Transverse colon (tissue), 4 donors: ENCODE measurements around the gene FAM219A. TPM values are rescaled to one million over a fixed set of nuclear protein-coding genes. Genes with fewer than 3 reads are reported as not detected.

Source experiments
- DNase-seq: peaks from one replicate; pipeline ENCODE4 v3.0.0-alpha.2; 2019
- H3K27ac ChIP-seq, 4 donors: fragments of 200-600 bp; sonication (generic); 2 replicates each; pipeline ENCODE4 v1.5.1; 2016 to 2018; ENCODE audit warnings: inconsistent platforms in 4 of 4
- H3K27me3 ChIP-seq: fragments of 200-600 bp; sonication (generic); 2 replicates; pipeline ENCODE4 v1.5.1; 2017; ENCODE audit warnings: inconsistent platforms
- H3K36me3 ChIP-seq, 4 donors: fragments of 200-600 bp; sonication (generic); 2 replicates each; pipeline ENCODE4 v1.5.1; 2017 to 2019; ENCODE audit warnings: inconsistent platforms in 4 of 4
- H3K4me1 ChIP-seq, 4 donors: fragments of 200-600 bp; sonication (generic); 2 replicates each; pipeline ENCODE4 v1.5.1; 2017 to 2020; ENCODE audit warnings: inconsistent platforms in 4 of 4
- H3K4me3 ChIP-seq, 4 donors: fragments of 200-600 bp; sonication (generic); 1 replicate in 1 of 4; 2 replicates in 3 of 4; pipeline versions ENCODE4 v1.5.1 to v1.6.1; 2017 to 2019; ENCODE audit warnings: inconsistent platforms in 4 of 4
- H3K9me3 ChIP-seq, 2 donors: fragments of 200-600 bp; sonication (generic); 2 replicates each; pipeline ENCODE4 v1.5.1; 2017 to 2019; ENCODE audit warnings: inconsistent platforms in 2 of 2
- EP300 ChIP-seq: sonication (generic); formaldehyde crosslinking; IDR thresholded peaks from one replicate; pipeline ENCODE4 v1.6.1; 2017; ENCODE audit warnings: antibody characterized with exemption, low read depth
- POLR2A ChIP-seq: fragments of 450-650 bp; IDR thresholded peaks from one replicate; pipeline ENCODE4 v1.6.1; 2016; ENCODE audit warnings: antibody characterized with exemption, mild to moderate bottlenecking, moderate library complexity
- POLR2AphosphoS5 ChIP-seq, 3 donors: sonication (generic); formaldehyde crosslinking; IDR thresholded peaks; one replicate each; pipeline ENCODE4 v1.6.1; 2016; ENCODE audit warnings: antibody characterized with exemption in 3 of 3
- WGBS, 2 donors: methylation state at CpG; one replicate each; pipeline ENCODE4 v1.1.5; 2018; ENCODE audit warnings: low coverage in 1 of 2; 5-methylcytosine and 5-hydroxymethylcytosine counted together
- in situ Hi-C, 4 donors: fragments of 200-750 bp; cut with MboI; loops; one replicate each; pipeline versions ENCODE4 v1.15.0 to v1.15.1; 2017; ENCODE audit warnings: low sequenced_read_pairs in 3 of 4, low pct_ligation_motif_present in 1 of 4, low pct_unique_long_range_greater_than_20kb in 1 of 4
- intact Hi-C: fragments of 100-400 bp; cut with DNase I; formaldehyde crosslinking; loops from one replicate; pipeline ENCODE4 v1.15.1; 2023; ENCODE audit warnings: low total_unique reads
- total RNA-seq, 4 donors: library from RNA; depleted of rRNA; stranded (reverse); fragments of >200 nt; gene quantifications; one replicate each; pipeline ENCODE4 v1.1.0, GENCODE V29; 2016
- TF ChIP-seq, protein P1 (sequence below), 5 experiments: fragments of 200-600 bp in 3 of 5; fragments of 450-650 bp in 2 of 5; sonication (generic) in 3 of 5; IDR thresholded peaks; 1 replicate in 2 of 5; 2 replicates in 3 of 5; pipeline ENCODE4 v1.5.1; 2016 to 2017; ENCODE audit warnings: antibody characterized with exemption in 5 of 5, inconsistent platforms in 3 of 5, mild to moderate bottlenecking in 2 of 5, moderate library complexity in 1 of 5

The FAM219A gene
- total RNA-seq, 4 donors from 2014 or later: 3.7 to 15.3 (median 8.0) TPM

DNA sequence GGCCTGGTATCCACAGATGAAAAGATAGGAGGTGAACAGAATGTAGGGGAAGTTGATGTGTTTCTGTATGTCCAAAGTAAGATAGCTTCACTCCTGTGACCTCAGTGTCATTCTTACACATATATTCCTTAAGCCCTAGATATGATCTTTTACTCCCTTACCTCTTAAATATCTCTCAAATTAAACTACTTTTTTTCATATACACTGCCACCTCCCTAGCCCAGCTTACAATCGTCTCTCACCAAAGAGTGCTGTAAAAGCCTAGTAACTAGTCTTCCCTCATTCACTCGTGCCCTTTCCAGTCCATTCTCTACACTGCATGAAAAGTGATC lies 5.5 kb upstream of the FAM219A start:
- Histone ChIP-seq H3K4me3 (no peak overlapping the region), H3K4me1 (peaks cover 0 to 2% (median 2%) of the 10 kb centered on the region in 4 donors), H3K27me3 (peaks cover 11% of the 10 kb centered on the region), H3K36me3 (no peaks in the 10 kb centered on the region), H3K27ac (no peak overlapping the region), H3K9me3 (no peaks in the 10 kb centered on the region)
- no peak for DNase-seq
- intact Hi-C loops: no loop called here
- 61 to 76% methylated on average over 2 of the region's 2 CpGs for WGBS, 2 donors
- no peak for TF ChIP-seq POLR2AphosphoS5 (IDR thresholded peaks at IDR 0.05)
- TF ChIP-seq EP300: no peak
- TF ChIP-seq POLR2A: no peak
- TF ChIP-seq, protein P1, sequence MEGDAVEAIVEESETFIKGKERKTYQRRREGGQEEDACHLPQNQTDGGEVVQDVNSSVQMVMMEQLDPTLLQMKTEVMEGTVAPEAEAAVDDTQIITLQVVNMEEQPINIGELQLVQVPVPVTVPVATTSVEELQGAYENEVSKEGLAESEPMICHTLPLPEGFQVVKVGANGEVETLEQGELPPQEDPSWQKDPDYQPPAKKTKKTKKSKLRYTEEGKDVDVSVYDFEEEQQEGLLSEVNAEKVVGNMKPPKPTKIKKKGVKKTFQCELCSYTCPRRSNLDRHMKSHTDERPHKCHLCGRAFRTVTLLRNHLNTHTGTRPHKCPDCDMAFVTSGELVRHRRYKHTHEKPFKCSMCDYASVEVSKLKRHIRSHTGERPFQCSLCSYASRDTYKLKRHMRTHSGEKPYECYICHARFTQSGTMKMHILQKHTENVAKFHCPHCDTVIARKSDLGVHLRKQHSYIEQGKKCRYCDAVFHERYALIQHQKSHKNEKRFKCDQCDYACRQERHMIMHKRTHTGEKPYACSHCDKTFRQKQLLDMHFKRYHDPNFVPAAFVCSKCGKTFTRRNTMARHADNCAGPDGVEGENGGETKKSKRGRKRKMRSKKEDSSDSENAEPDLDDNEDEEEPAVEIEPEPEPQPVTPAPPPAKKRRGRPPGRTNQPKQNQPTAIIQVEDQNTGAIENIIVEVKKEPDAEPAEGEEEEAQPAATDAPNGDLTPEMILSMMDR (IDR thresholded peaks at IDR 0.05): no peak
- in situ Hi-C loops: no loop called here

DNA sequence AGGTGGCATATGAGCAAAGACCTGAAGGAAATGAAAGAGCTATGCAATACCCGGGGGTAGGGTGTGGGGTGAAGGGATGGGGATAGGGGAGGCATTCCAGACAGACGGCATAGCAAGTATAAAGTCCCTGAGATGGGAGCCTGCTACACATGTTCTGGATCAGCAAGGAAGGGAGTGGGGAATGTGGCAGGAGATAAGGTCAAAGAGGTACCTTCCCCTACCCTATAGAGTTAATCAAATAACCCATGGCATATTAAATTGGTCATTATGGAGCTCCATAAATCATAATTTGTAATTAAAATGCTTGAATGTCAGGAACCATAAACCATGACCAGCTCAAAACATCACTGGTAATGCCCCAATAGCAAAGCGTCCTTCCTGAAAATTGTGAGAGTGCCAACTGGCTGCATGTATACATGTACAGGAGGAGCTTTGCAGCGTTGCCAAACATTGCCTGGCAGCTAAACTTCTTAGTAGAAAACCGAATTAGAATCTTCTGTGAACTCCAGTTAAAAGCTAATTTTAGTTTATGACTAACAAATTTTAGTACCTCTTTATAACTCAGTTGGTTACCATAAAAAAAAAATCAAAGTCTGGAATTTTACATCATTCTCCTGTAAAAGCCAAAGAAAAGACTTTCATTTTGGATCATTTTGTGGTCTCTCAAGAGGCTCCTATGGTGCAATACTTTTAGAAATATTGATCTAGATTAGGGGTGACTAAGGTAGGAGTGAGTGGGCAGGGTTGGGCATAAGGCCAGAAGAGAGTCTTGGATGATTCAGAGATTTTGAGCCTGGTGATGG lies 4.9 kb upstream of the FAM219A start:
- Histone ChIP-seq H3K4me3 (no peak overlapping the region), H3K36me3 (no peaks in the 10 kb centered on the region), H3K4me1 (peaks cover 0 to 4% (median 4%) of the 10 kb centered on the region in 4 donors), H3K9me3 (no peaks in the 10 kb centered on the region), H3K27ac (no peak overlapping the region), H3K27me3 (peaks cover 11% of the 10 kb centered on the region)
- 24 to 37% methylated on average over 4 to 5 of the region's 5 CpGs for WGBS, 2 donors
- in situ Hi-C loops: no loop called here
- DNase-seq: no peak
- intact Hi-C loops: no loop called here
- TF ChIP-seq POLR2A (no peak), POLR2AphosphoS5 (IDR thresholded peaks at IDR 0.05) (no peak)
- TF ChIP-seq, protein P1 (IDR thresholded peaks at IDR 0.05): no peak

DNA sequence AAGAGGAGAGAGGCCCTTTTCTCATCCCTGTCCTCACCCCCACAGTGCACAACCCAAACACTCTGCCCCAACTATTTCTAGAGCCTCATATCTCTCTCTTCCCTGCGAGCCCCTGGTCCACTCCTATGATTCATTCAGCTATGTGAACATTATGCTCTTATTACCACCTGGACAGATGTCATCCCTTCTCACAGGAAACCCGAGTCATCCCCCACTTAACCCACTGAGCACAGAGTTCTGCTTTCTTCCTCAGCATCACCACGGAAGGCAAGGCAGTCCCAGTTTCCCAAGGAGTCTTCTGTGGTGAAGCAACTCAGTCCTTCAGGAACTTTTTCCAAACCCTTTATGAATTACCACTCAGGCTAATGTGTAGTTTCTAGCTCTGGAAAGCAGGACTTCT lies 1.6 kb upstream of the FAM219A start:
- Histone ChIP-seq H3K27me3 (peaks cover 11% of the 10 kb centered on the region), H3K27ac (no peak overlapping the region), H3K9me3 (no peaks in the 10 kb centered on the region), H3K36me3 (no peaks in the 10 kb centered on the region), H3K4me3 (no peak overlapping the region), H3K4me1 (peaks cover 8 to 23% (median 17%) of the 10 kb centered on the region in 4 donors)
- whole genome bisulfite sequencing, 2 donors: 45% methylated on average over 3 of the region's 3 CpGs; no CpG with 5 or more reads in 1 of the 2 donors
- in situ Hi-C loops (no loop called here), intact Hi-C loops (no loop called here)
- no peak for DNase-seq
- no peak for TF ChIP-seq EP300
- TF ChIP-seq POLR2A: no peak
- no peak for TF ChIP-seq POLR2AphosphoS5 (IDR thresholded peaks at IDR 0.05)
- TF ChIP-seq, protein P1 (IDR thresholded peaks at IDR 0.05): no peak

DNA sequence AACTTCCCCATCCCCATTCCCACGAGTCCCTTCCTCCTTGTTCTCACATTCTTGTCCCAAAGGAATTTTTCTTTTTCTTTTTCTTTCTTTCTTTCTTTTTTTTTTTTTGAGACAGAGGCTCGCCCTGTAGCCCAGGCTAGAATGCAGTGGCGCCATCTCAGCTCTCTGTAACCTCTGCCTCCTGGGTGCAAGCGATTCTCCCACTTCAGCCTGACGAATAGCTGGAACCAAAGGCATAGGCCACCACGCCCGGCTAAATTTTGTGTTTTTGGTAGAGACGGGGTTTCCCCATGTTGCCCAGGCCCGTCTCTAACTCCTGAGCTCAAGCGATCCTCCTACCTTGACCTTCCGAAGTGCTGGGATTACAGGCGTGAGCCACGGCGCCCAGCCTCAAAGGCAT lies 986 bp upstream of the FAM219A start:
- H3K27me3 ChIP-seq: peaks cover 11% of the 10 kb centered on the region
- H3K4me3 ChIP-seq: no peak overlapping the region
- no peak overlapping the region for H3K27ac ChIP-seq
- in situ Hi-C loops: no loop called here
- no peak for DNase-seq
- H3K36me3 ChIP-seq: no peaks in the 10 kb centered on the region
- peaks cover 8 to 23% (median 17%) of the 10 kb centered on the region in 4 donors for H3K4me1 ChIP-seq
- TF ChIP-seq, protein P1 (IDR thresholded peaks at IDR 0.05): no peak
- TF ChIP-seq POLR2A: no peak
- no peak for TF ChIP-seq POLR2AphosphoS5 (IDR thresholded peaks at IDR 0.05)
- no peak for TF ChIP-seq EP300
- no peaks in the 10 kb centered on the region for H3K9me3 ChIP-seq
- intact Hi-C loops: no loop called here
- WGBS, 2 donors: 71 to 81% methylated on average over 2 to 14 of the region's 14 CpGs
